CD8-positive, alpha-beta memory T cell (primary cell): ENCODE measurements around the gene PLD4. TPM values are rescaled to one million over a fixed set of nuclear protein-coding genes. Genes with fewer than 3 reads are reported as not detected.

ENCODE experiments used
- CTCF ChIA-PET: fragments of 350-600 bp; sonication (Branson Sonifier 250); formaldehyde crosslinking; loops from one replicate; lab custom pipeline; 2021; ENCODE audit warnings: antibody characterized with exemption; lab: Charles Lee
- POLR2A ChIA-PET: fragments of 350-600 bp; sonication (Branson Sonifier 250); formaldehyde crosslinking; loops from one replicate; lab custom pipeline; 2021; ENCODE audit warnings: antibody characterized with exemption; lab: Charles Lee
- DNase-seq, 5 donors: peaks; one replicate each; pipeline versions ENCODE4 v3.0.0 to v3.0.0-alpha.2; 2020 to 2022; ENCODE audit warnings: mixed read lengths in 1 of 5
- H3K27ac ChIP-seq: one replicate; pipeline ENCODE4 v1.7.0; 2013; ENCODE audit warnings: low read depth, mild to moderate bottlenecking, low read length, moderate library complexity
- H3K27me3 ChIP-seq: 2 replicates; pipeline ENCODE4 v1.7.0; 2013; ENCODE audit warnings: low read length, mild to moderate bottlenecking; ENCODE audit not compliant: insufficient read depth, poor library complexity, severe bottlenecking
- H3K36me3 ChIP-seq: 2 replicates; pipeline ENCODE4 v1.7.0; 2013; ENCODE audit warnings: mild to moderate bottlenecking, low read length, moderate library complexity; ENCODE audit not compliant: insufficient read depth
- H3K4me1 ChIP-seq: 2 replicates; pipeline ENCODE4 v1.7.0; 2013; ENCODE audit warnings: mild to moderate bottlenecking, low read length, moderate library complexity; ENCODE audit not compliant: insufficient read depth
- H3K4me3 ChIP-seq: 2 replicates; pipeline ENCODE4 v1.7.0; 2013; ENCODE audit warnings: mild to moderate bottlenecking, low read length
- H3K9me3 ChIP-seq: 2 replicates; pipeline ENCODE4 v1.7.0; 2013; ENCODE audit warnings: mild to moderate bottlenecking, low read length
- H3K27ac Mint-ChIP-seq, 8 donors: one replicate each; pipeline ENCODE4 v1.8.0; 2020 to 2021; ENCODE audit warnings: mixed read lengths in 8 of 8, mild to moderate bottlenecking in 6 of 8, inconsistent platforms in 3 of 8, moderate library complexity in 3 of 8
- H3K27me3 Mint-ChIP-seq, 2 donors: one replicate each; pipeline ENCODE4 v1.8.0; 2020 to 2021; ENCODE audit warnings: mixed read lengths in 2 of 2, mild to moderate bottlenecking in 1 of 2, moderate library complexity in 1 of 2
- H3K36me3 Mint-ChIP-seq, 3 donors: one replicate each; pipeline ENCODE4 v1.8.0; 2020 to 2021; ENCODE audit warnings: mixed read lengths in 3 of 3, inconsistent platforms in 1 of 3, mild to moderate bottlenecking in 1 of 3
- H3K4me1 Mint-ChIP-seq, 3 donors: one replicate each; pipeline ENCODE4 v1.8.0; 2020 to 2021; ENCODE audit warnings: mixed read lengths in 3 of 3, inconsistent platforms in 1 of 3, mild to moderate bottlenecking in 1 of 3
- H3K4me3 Mint-ChIP-seq, 7 donors: one replicate each; pipeline ENCODE4 v1.8.0; 2020 to 2021; ENCODE audit warnings: mixed read lengths in 7 of 7, mild to moderate bottlenecking in 6 of 7, moderate library complexity in 4 of 7, inconsistent platforms in 2 of 7
- H3K9me3 Mint-ChIP-seq, 5 donors: one replicate each; pipeline ENCODE4 v1.8.0; 2020 to 2022; ENCODE audit warnings: mixed read lengths in 5 of 5, mild to moderate bottlenecking in 3 of 5, moderate library complexity in 2 of 5, inconsistent platforms in 1 of 5
- polyA plus RNA-seq: library from polyadenylated mRNA; unstranded; fragments of 300-500 nt; fragmentation: Illumina TruSeq; gene quantifications from one replicate; pipeline ENCODE4 v1.2.3, GENCODE V29; 2021
- total RNA-seq, 2 experiments: library from RNA; stranded (reverse); gene quantifications; one replicate each; pipeline ENCODE4 v1.2.3, GENCODE V29; 2021

The PLD4 gene
- total and polyA plus RNA-seq, 3 experiments from 2014 or later = 0.04 TPM; not detected in 2

DNA sequence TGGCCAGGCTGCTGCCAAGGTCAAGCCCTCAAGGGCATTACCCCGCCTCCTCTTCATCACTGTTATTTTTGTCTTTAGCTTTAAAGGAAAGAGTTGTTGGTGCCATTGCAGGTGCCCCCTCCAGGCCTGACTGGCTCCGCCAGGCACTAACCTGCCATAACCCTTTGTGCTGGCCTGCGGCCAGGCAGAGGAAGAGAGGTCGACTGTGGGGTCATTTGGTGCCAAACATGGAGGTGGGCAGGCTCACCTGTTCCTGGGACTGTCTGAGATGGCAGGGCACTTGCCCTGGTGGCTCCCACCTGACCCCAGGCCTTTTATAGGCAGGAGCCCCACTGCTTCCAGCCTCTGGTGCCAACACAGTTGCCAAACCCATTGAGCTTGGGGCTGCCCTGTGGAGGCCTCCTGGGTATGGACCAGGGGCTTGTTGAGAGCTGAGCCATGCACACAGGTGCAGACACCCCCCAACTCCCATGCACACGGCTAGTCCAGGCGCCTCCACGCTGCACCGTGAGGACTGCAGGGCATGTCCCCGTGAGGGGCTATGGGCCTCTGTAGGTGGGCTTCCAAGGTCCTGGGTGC lies 29.4 kb upstream of the PLD4 start:
- no peaks in the 10 kb centered on the region for H3K36me3 ChIP-seq
- H3K27ac ChIP-seq = no peak overlapping the region
- no peaks in the 10 kb centered on the region for H3K4me1 ChIP-seq
- H3K36me3 Mint-ChIP-seq = no peaks in the 10 kb centered on the region
- H3K4me1 Mint-ChIP-seq = peaks cover 0 to 3% (median 0%) of the 10 kb centered on the region in 3 donors
- POLR2A ChIA-PET = no interaction called here
- DNase-seq = no peak
- no peak overlapping the region for H3K27ac Mint-ChIP-seq
- no peaks in the 10 kb centered on the region for H3K27me3 ChIP-seq
- H3K27me3 Mint-ChIP-seq = peaks cover 0 to 4% of the 10 kb centered on the region in 2 donors
- no peak overlapping the region for H3K4me3 Mint-ChIP-seq
- peaks cover 0 to 2% (median 0%) of the 10 kb centered on the region in 5 donors for H3K9me3 Mint-ChIP-seq
- H3K9me3 ChIP-seq = no peaks in the 10 kb centered on the region
- no peak overlapping the region for H3K4me3 ChIP-seq
- CTCF ChIA-PET = interaction anchor here (0.9 to 2.0 kb wide), 3 partner anchors 13 to 151 kb away, joined by 3 to 4 read pairs (median 3); no protein-coding TSS in a partner anchor

DNA sequence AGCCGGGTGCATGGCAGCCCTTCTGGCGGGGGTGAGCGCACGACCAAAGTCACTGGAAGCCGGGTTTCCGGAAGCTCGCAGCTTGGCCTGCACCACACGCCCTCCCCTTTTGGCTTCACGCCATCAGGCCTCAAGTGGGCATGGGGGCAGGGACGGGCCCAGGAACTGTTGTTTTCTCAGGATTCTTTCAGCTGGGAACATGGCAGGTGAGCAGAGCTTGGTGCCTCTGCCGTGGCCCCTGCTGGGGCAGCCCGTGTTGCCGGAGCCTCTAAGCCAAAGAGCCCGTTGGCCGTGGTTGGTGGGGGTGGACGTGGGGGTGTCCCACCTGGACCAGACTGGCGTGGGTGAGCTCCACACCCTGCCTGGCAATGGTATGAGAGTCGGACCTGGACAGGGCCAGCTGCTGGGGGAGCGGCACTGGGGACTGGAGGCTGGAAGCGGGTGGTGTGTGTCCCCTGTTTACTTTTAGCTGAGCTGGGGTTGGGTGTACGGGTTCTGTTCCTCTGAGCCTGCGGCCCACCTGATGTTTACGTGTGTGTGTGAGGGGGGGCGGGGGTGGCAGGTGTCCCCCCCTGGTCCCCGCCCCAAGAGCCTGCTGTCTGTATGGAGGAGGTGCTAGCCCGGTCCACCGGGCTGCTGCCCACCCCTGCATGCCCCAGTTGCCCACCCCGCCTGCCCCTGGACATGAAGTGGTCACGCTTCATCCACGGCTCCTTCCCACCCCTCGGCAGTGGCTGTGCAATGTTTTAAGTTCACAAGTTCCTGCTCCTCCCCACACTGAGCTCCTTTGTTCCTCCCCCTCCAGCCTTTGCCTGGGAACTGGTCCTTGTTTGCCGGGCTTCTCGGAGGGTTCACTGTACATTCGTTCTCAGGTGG lies 28.7 kb upstream of the PLD4 start:
- Mint-ChIP-seq H3K4me1 (peaks cover 0 to 4% (median 1%) of the 10 kb centered on the region in 3 donors), H3K36me3 (no peaks in the 10 kb centered on the region)
- DNase-seq = no peak

DNA sequence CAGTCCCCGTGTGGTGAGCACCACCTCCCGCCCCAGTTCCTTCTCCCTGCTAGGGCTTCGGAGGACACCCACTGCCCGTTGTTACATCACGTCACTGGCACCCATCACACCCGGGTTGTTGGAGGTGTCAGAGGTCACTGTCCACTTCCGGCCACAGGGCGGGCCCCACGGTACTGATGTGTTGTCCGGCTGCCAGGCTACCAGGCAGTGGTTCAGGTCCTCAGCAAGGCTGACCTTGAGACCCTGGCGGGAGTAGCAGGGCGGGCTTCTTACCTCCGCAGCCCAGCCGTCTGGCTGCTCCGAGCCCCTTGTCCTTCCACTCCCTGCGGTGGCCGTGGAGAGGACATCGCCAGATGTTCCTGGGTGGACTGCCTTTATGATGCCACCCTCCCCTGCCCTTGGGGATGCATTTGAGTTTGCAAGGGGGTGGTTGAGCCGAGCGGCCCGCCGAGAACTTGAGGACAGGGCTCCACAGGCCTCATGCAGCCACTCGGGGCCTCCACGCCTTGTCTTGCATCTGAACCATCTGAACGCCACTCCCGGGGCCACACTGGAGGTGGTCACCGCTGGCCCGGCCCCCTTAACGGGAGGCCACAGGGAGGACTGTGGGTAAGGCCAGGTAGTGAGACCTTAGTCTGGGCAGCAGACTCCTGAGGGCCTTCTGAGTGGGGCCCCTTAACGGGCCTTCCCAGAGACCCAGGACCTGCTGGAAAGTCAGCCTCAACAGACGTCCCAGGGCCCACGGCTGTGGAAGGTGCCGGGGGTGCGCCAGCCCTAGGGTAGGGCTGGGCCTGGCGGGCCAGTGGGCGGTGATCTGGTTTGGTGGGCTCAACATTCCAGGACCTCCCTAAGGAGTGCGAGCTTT lies 27.1 kb upstream of the PLD4 start:
- Histone ChIP-seq H3K27me3 (no peaks in the 10 kb centered on the region), H3K4me3 (no peak overlapping the region), H3K27ac (no peak overlapping the region), H3K9me3 (no peaks in the 10 kb centered on the region), H3K36me3 (no peaks in the 10 kb centered on the region), H3K4me1 (no peaks in the 10 kb centered on the region)
- H3K27ac Mint-ChIP-seq = no peak overlapping the region
- H3K27me3 Mint-ChIP-seq = peaks cover 0 to 4% of the 10 kb centered on the region in 2 donors
- ChIA-PET POLR2A (no interaction called here), CTCF (interaction anchor here (1.1 to 2.0 kb wide), 2 partner anchors 11 to 26 kb away, joined by 3 to 4 read pairs; no protein-coding TSS in a partner anchor)
- peaks cover 0 to 6% (median 2%) of the 10 kb centered on the region in 3 donors for H3K4me1 Mint-ChIP-seq
- no peaks in the 10 kb centered on the region for H3K9me3 Mint-ChIP-seq
- DNase-seq = no peak
- no peak overlapping the region for H3K4me3 Mint-ChIP-seq
- no peaks in the 10 kb centered on the region for H3K36me3 Mint-ChIP-seq

More for the DNA sequence above, 28.7 kb upstream of the PLD4 start:
- H3K4me3 Mint-ChIP-seq = no peak overlapping the region
- Histone ChIP-seq H3K9me3 (no peaks in the 10 kb centered on the region), H3K27me3 (no peaks in the 10 kb centered on the region), H3K4me3 (no peak overlapping the region), H3K4me1 (no peaks in the 10 kb centered on the region), H3K27ac (no peak overlapping the region), H3K36me3 (no peaks in the 10 kb centered on the region)
- H3K27me3 Mint-ChIP-seq = peaks cover 0 to 4% of the 10 kb centered on the region in 2 donors
- peaks cover 0 to 2% (median 0%) of the 10 kb centered on the region in 5 donors for H3K9me3 Mint-ChIP-seq
- ChIA-PET CTCF (interaction anchor here (0.9 to 2.0 kb wide), 4 partner anchors 12 to 150 kb away, joined by 3 to 4 read pairs (median 3); no protein-coding TSS in a partner anchor), POLR2A (no interaction called here)
- no peak overlapping the region for H3K27ac Mint-ChIP-seq

DNA sequence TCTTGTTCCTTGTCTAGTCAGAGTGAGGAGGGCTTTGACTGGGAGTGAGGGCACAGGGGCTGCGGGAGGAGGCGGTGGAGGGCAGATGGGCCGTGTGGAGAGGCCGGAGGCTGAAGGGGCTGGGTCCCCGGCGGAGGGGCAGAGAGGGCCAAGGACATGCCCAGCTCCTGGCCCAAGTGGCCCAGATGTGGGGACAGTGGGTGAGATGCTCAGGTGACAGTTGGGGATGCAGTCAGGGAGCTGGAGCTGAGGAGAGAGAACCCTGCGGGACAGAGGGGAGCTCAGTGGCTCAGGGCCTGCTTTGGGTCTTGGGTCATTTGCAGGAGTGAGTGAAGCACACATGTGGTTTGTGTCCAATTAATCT lies 26.5 kb upstream of the PLD4 start:
- no peak for DNase-seq
- no peak overlapping the region for H3K4me3 ChIP-seq
- H3K9me3 ChIP-seq = no peaks in the 10 kb centered on the region
- no peak overlapping the region for H3K4me3 Mint-ChIP-seq
- no peaks in the 10 kb centered on the region for H3K36me3 Mint-ChIP-seq
- H3K27ac Mint-ChIP-seq = no peak overlapping the region
- ChIA-PET CTCF (interaction anchor here (0.9 kb wide), 1 partner anchor 147 kb away, joined by 4 read pairs; no protein-coding TSS in a partner anchor), POLR2A (no interaction called here)
- no peaks in the 10 kb centered on the region for H3K27me3 ChIP-seq
- no peaks in the 10 kb centered on the region for H3K36me3 ChIP-seq
- no peaks in the 10 kb centered on the region for H3K4me1 ChIP-seq
- H3K27ac ChIP-seq = no peak overlapping the region
- H3K4me1 Mint-ChIP-seq = peaks cover 0 to 6% (median 2%) of the 10 kb centered on the region in 3 donors
- H3K9me3 Mint-ChIP-seq = no peaks in the 10 kb centered on the region
- peaks cover 0 to 5% of the 10 kb centered on the region in 2 donors for H3K27me3 Mint-ChIP-seq

DNA sequence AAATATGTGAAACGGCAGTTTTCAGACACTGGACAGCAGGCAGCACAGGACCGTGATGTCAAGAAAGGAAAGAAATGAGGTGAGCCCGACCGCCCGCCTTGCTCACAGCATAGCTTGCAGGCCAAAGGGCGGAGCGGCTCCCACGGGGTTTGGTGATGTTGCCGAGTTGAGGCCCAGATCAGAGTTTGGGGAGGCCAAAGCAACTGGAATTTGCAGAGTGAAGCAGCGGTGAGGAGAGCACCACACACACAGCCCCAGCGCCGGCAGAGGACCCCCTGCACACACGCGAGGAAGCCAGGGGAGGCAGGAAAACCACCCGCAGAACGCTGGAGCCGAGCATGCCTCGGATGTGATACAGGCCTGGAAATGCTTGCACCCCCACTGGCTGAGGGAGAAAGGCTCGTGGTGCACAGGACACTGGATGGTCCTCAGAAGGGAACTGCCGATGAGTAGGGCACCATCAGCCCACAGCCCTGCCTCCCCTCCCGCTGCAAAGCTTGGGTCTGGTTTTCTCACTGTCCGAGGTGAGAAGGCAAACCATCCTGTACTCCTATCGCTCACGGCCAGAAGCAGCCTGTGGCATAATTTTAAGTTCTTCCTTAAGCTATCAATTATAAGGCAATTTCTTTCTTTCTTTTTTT lies 25.7 kb upstream of the PLD4 start:
- Mint-ChIP-seq H3K4me1 (peaks cover 0 to 6% (median 2%) of the 10 kb centered on the region in 3 donors), H3K27ac (no peak overlapping the region), H3K27me3 (peaks cover 0 to 12% of the 10 kb centered on the region in 2 donors), H3K36me3 (no peaks in the 10 kb centered on the region), H3K4me3 (no peak overlapping the region), H3K9me3 (no peaks in the 10 kb centered on the region)
- H3K36me3 ChIP-seq = no peaks in the 10 kb centered on the region
- no peaks in the 10 kb centered on the region for H3K9me3 ChIP-seq
- ChIA-PET CTCF (interaction anchor here (0.9 kb wide), 1 partner anchor 147 kb away, joined by 4 read pairs; no protein-coding TSS in a partner anchor), POLR2A (no interaction called here)
- no peaks in the 10 kb centered on the region for H3K4me1 ChIP-seq
- H3K4me3 ChIP-seq = no peak overlapping the region
- no peaks in the 10 kb centered on the region for H3K27me3 ChIP-seq
- no peak for DNase-seq
- H3K27ac ChIP-seq = no peak overlapping the region

DNA sequence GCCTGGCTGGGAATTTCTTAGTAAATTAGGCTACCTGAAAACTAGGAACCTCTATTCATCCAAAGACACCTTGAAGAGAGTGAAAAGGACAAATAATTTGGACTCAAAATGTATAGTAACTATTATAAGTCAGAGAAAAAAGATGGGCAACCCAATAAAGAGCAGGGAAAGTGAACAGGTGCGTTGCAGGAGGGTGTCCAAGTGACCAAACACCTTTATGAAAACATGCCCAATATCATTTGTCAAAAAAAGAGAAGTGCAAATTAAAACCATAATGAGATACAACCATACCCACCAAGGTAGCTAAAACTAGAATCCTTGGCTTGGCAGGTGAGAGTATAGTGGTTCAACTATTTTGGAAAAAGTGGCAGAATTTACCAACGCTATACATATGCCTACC lies 24.9 kb upstream of the PLD4 start:
- H3K4me3 Mint-ChIP-seq = no peak overlapping the region
- no peaks in the 10 kb centered on the region for H3K9me3 ChIP-seq
- H3K4me3 ChIP-seq = no peak overlapping the region
- no peaks in the 10 kb centered on the region for H3K36me3 Mint-ChIP-seq
- H3K9me3 Mint-ChIP-seq = no peaks in the 10 kb centered on the region
- no peaks in the 10 kb centered on the region for H3K36me3 ChIP-seq
- peaks cover 1% of the 10 kb centered on the region for H3K27me3 ChIP-seq
- H3K4me1 Mint-ChIP-seq = peaks cover 0 to 6% (median 2%) of the 10 kb centered on the region in 3 donors
- ChIA-PET POLR2A (no interaction called here), CTCF (no interaction called here)
- no peak overlapping the region for H3K27ac Mint-ChIP-seq
- no peak overlapping the region for H3K27ac ChIP-seq
- no peaks in the 10 kb centered on the region for H3K4me1 ChIP-seq
- no peak for DNase-seq
- H3K27me3 Mint-ChIP-seq = peaks cover 4 to 20% of the 10 kb centered on the region in 2 donors

DNA sequence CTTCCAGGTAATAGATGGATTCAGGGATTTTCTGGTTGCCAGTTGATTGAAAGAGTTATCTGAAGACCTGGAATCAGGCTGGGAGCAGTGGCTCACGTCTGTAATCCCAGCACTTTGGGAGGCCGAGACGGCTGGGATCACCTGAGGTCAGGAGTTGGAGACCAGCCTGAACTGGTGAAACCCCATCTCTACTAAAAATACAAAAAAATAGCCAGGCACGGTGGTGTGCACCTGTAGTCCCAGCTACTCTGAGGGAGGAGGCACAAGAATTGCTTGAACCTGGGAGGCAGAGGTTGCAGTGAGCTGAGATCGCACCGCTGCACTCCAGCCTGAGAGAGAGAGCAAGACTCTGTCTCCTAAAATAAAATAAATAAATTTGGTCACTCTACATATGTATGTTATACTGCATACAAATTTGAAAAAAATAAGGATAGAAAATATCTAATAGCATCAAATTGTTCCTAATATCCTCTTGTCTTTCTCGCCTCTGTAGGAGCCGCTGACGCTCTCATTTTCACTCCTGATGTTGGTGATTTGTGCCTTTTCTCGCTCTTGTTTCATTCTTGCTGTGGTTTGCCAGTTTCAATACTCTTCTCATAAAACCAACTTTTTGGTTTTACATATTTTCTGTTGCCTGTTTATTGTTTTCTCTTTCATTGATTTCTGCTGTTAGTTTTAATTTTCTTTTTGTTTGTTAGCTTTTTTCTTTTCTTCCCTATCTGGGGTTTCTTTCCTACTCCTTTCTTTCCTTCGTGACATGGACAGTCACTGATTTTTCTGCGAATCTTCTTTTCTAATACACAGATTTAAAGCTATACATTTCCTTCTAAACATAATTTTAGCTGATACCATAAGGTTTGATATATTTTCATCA lies 23.8 kb upstream of the PLD4 start:
- Histone ChIP-seq H3K4me3 (no peak overlapping the region), H3K36me3 (no peaks in the 10 kb centered on the region), H3K27me3 (peaks cover 3% of the 10 kb centered on the region), H3K4me1 (no peaks in the 10 kb centered on the region), H3K9me3 (no peaks in the 10 kb centered on the region), H3K27ac (no peak overlapping the region)
- no peaks in the 10 kb centered on the region for H3K36me3 Mint-ChIP-seq
- H3K27ac Mint-ChIP-seq = peak overlapping the region in 1 of 8 donors; percentile 46
- H3K9me3 Mint-ChIP-seq = no peaks in the 10 kb centered on the region
- CTCF ChIA-PET = no interaction called here
- peaks cover 4 to 22% of the 10 kb centered on the region in 2 donors for H3K27me3 Mint-ChIP-seq
- POLR2A ChIA-PET = no interaction called here
- H3K4me3 Mint-ChIP-seq = no peak overlapping the region
- DNase-seq = no peak
- H3K4me1 Mint-ChIP-seq = peaks cover 0 to 6% (median 2%) of the 10 kb centered on the region in 3 donors
